IMR-90 (cell line): ENCODE measurements around the gene APLN. TPM values are rescaled to one million over a fixed set of nuclear protein-coding genes. Genes with fewer than 3 reads are reported as not detected.

Source experiments
- ATAC-seq: fragments of 200-7000 bp; cut with Tn5 transposase; 2 replicates; pipeline ENCODE4 v1.9.1; 2020; ENCODE audit warnings: low read depth, mild to moderate bottlenecking, moderate library complexity
- BruUV-seq: library from RNA; stranded (reverse); fragments of 400-500 nt; replicated peaks from 2 replicates; lab custom pipeline; 2021; lab: Mats Ljungman, UMichigan
- CTCF ChIA-PET: fragments of 300-600 bp; formaldehyde crosslinking; extraction: SDS; loops from one replicate; lab custom pipeline; 2021; ENCODE audit warnings: antibody characterized with exemption; lab: Yijun Ruan, JAX
- POLR2A ChIA-PET: fragments of 300-600 bp; sonication (Branson Sonifier 250); formaldehyde crosslinking; loops from one replicate; lab custom pipeline; 2022; ENCODE audit warnings: antibody characterized with exemption; ENCODE audit not compliant: unreplicated experiment; lab: Charles Lee
- DNase-seq: peaks from one replicate; pipeline ENCODE4 v3.0.0; 2013
- H2AFZ ChIP-seq: replicated peaks from 2 replicates; pipeline ENCODE3; 2013; ENCODE audit warnings: low read length, mild to moderate bottlenecking; ENCODE audit not compliant: poor library complexity
- H2AK5ac ChIP-seq: 2 replicates; pipeline ENCODE4 v1.6.1; 2013; ENCODE audit warnings: low read depth, low read length, inconsistent platforms
- H2AK9ac ChIP-seq: replicated peaks from 2 replicates; pipeline ENCODE3; 2013; ENCODE audit warnings: mild to moderate bottlenecking, low read depth, low read length, moderate library complexity; ENCODE audit not compliant: poor library complexity
- H2BK120ac ChIP-seq: 2 replicates; pipeline ENCODE4 v1.6.1; 2013; ENCODE audit warnings: low read depth, low read length, inconsistent platforms
- H2BK15ac ChIP-seq: 3 replicates; pipeline ENCODE4 v1.6.1; 2013; ENCODE audit warnings: low read depth, low read length, inconsistent platforms
- H2BK20ac ChIP-seq: 2 replicates; pipeline ENCODE4 v1.6.1; 2013; ENCODE audit warnings: low read depth, mild to moderate bottlenecking, inconsistent platforms, low read length, moderate library complexity
- H2BK5ac ChIP-seq: 2 replicates; pipeline ENCODE4 v1.6.1; 2013; ENCODE audit warnings: mild to moderate bottlenecking, low read depth, low read length, inconsistent platforms; ENCODE audit not compliant: poor library complexity, severe bottlenecking
- H3K14ac ChIP-seq: replicated peaks from 2 replicates; pipeline ENCODE4 v1.6.1; 2013; ENCODE audit warnings: low read depth, low read length, inconsistent platforms
- H3K18ac ChIP-seq: 2 replicates; pipeline ENCODE4 v1.6.1; 2013; ENCODE audit warnings: low read depth, low read length, control low read depth
- H3K23ac ChIP-seq: 2 replicates; pipeline ENCODE4 v1.6.1; 2013; ENCODE audit warnings: low read depth, low read length, inconsistent platforms
- H3K27ac ChIP-seq: 2 replicates; pipeline ENCODE4 v1.5.1; 2013; ENCODE audit warnings: mild to moderate bottlenecking, control low read depth, low read length; ENCODE audit not compliant: insufficient read depth
- H3K27me3 ChIP-seq: 2 replicates; pipeline ENCODE4 v1.6.1; 2013; ENCODE audit warnings: low read length; ENCODE audit not compliant: control insufficient read depth, insufficient read depth
- H3K36me3 ChIP-seq: 2 replicates; pipeline ENCODE4 v1.6.1; 2013; ENCODE audit warnings: low read length, mixed read lengths; ENCODE audit not compliant: control insufficient read depth, insufficient read depth
- H3K4ac ChIP-seq: 2 replicates; pipeline ENCODE4 v1.6.1; 2013; ENCODE audit warnings: low read depth, low read length, inconsistent platforms
- H3K4me1 ChIP-seq: 2 replicates; pipeline ENCODE4 v1.6.1; 2013; ENCODE audit warnings: low read length, mixed read lengths; ENCODE audit not compliant: control insufficient read depth, insufficient read depth
- H3K4me2 ChIP-seq: 2 replicates; pipeline ENCODE4 v1.6.1; 2013; ENCODE audit warnings: low read depth, mild to moderate bottlenecking, control low read depth, low read length, moderate library complexity
- H3K4me3 ChIP-seq: 2 replicates; pipeline ENCODE4 v1.5.1; 2013; ENCODE audit warnings: low read depth, mild to moderate bottlenecking, control low read depth, low read length, moderate library complexity; ENCODE audit not compliant: insufficient read depth
- H3K56ac ChIP-seq: 2 replicates; pipeline ENCODE4 v1.6.1; 2013; ENCODE audit warnings: low read length, inconsistent platforms; ENCODE audit not compliant: insufficient read depth; ENCODE audit errors: extremely low read depth
- H3K79me1 ChIP-seq, 2 experiments: 2 replicates each; pipeline ENCODE4 v1.6.1; 2013; ENCODE audit warnings: low read length in 2 of 2, inconsistent platforms in 1 of 2, low read depth in 1 of 2
- H3K9ac ChIP-seq: 2 replicates; pipeline ENCODE4 v1.6.1; 2013; ENCODE audit warnings: low read depth, low read length, control low read depth
- H3K9me1 ChIP-seq: 2 replicates; pipeline ENCODE4 v1.6.1; 2013; ENCODE audit warnings: low read length, inconsistent platforms; ENCODE audit not compliant: insufficient read depth
- H3K9me3 ChIP-seq: 2 replicates; pipeline ENCODE4 v1.6.1; 2013; ENCODE audit warnings: low read length; ENCODE audit not compliant: control insufficient read depth, insufficient read depth
- H4K20me1 ChIP-seq: 2 replicates; pipeline ENCODE4 v1.6.1; 2013; ENCODE audit warnings: low read length, inconsistent platforms; ENCODE audit not compliant: insufficient read depth
- H4K5ac ChIP-seq: 2 replicates; pipeline ENCODE4 v1.6.1; 2013; ENCODE audit warnings: mild to moderate bottlenecking, low read depth, low read length, control low read depth
- H4K8ac ChIP-seq, 2 experiments: 2 replicates each; pipeline ENCODE4 v1.6.1; 2013; ENCODE audit warnings: low read depth in 2 of 2, low read length in 2 of 2, control low read depth in 1 of 2, inconsistent platforms in 1 of 2
- H4K91ac ChIP-seq: 2 replicates; pipeline ENCODE4 v1.6.1; 2013; ENCODE audit warnings: low read depth, low read length, inconsistent platforms; ENCODE audit not compliant: insufficient read depth
- BHLHE40 ChIP-seq: fragments of 150-350 bp; IDR thresholded peaks from 2 replicates; pipeline ENCODE4 v1.6.1; 2016; ENCODE audit warnings: mild to moderate bottlenecking, low read depth, low read length
- CHD1 ChIP-seq: IDR thresholded peaks from 2 replicates; pipeline ENCODE4 v1.6.1; 2012; ENCODE audit warnings: low read depth, low read length, improper control_type of control experiment
- FOS ChIP-seq: fragments of 150-350 bp; IDR thresholded peaks from 2 replicates; pipeline ENCODE4 v1.6.1; 2016; ENCODE audit warnings: low read depth, low read length
- MAZ ChIP-seq: IDR thresholded peaks from 2 replicates; pipeline ENCODE4 v1.6.1; 2012; ENCODE audit warnings: low read depth, mild to moderate bottlenecking, low read length, improper control_type of control experiment, moderate library complexity, borderline replicate concordance
- MXI1 ChIP-seq: IDR thresholded peaks from 2 replicates; pipeline ENCODE4 v1.6.1; 2012; ENCODE audit warnings: low read depth, mild to moderate bottlenecking, low read length, moderate library complexity, borderline replicate concordance
- NFE2L2 ChIP-seq: fragments of 150-350 bp; IDR thresholded peaks from 2 replicates; pipeline ENCODE4 v1.6.1; 2016; ENCODE audit warnings: low read depth, mild to moderate bottlenecking, low read length
- POLR2A ChIP-seq: IDR thresholded peaks from 2 replicates; pipeline ENCODE4 v1.6.1; 2012; ENCODE audit warnings: mild to moderate bottlenecking, low read depth, low read length
- RCOR1 ChIP-seq: IDR thresholded peaks from 2 replicates; pipeline ENCODE4 v1.6.1; 2012; ENCODE audit warnings: mild to moderate bottlenecking, low read length, improper control_type of control experiment; ENCODE audit not compliant: insufficient replicate concordance
- RFX5 ChIP-seq: IDR thresholded peaks from 2 replicates; pipeline ENCODE4 v1.8.0; 2012; ENCODE audit warnings: low read depth, mild to moderate bottlenecking, low read length, moderate library complexity
- whole genome bisulfite sequencing, 2 experiments: methylation state at CpG; one replicate each; pipeline versions ENCODE4 v1.1.5 to v1.1.7; 2013; ENCODE audit warnings: missing lambda C conversion rate in 2 of 2; ENCODE audit not compliant: insufficient read length in 1 of 2; ENCODE audit errors: extremely low coverage in 2 of 2; 5-methylcytosine and 5-hydroxymethylcytosine counted together
- dilution Hi-C: fragments of 300-500 bp; cut with HindIII; formaldehyde crosslinking; loops from one replicate; pipeline ENCODE4 v1.14.3; 2018; ENCODE audit warnings: low sequenced_read_pairs; ENCODE audit not compliant: unreplicated experiment
- in situ Hi-C: fragments of 300-500 bp; cut with MboI; formaldehyde crosslinking; loops from 3 replicates; pipeline ENCODE4 v1.14.3; 2019; ENCODE audit warnings: low sequenced_read_pairs, inconsistent platforms, mixed read lengths
- intact Hi-C: fragments of 100-400 bp; cut with micrococcal nuclease; formaldehyde crosslinking; loops from 2 replicates; pipeline ENCODE4 v1.10.0; 2022
- polyA plus RNA-seq, 3 experiments: library from polyadenylated mRNA; depleted of rRNA; stranded (reverse); fragments of >200 nt; gene quantifications; 2 replicates each; pipeline ENCODE4 v1.2.3, GENCODE V29; 2012; ENCODE audit warnings: low replicate concordance in 1 of 3
- total RNA-seq: library from RNA; depleted of rRNA; stranded (reverse); fragments of >200 nt; gene quantifications from 2 replicates; pipeline ENCODE4 v1.2.3, GENCODE V29; 2012

APLN gene
- total and polyA plus RNA-seq, 2 of the 4 experiments (the other 2 are of a cell fraction) = 0.18 to 0.72 TPM

DNA sequence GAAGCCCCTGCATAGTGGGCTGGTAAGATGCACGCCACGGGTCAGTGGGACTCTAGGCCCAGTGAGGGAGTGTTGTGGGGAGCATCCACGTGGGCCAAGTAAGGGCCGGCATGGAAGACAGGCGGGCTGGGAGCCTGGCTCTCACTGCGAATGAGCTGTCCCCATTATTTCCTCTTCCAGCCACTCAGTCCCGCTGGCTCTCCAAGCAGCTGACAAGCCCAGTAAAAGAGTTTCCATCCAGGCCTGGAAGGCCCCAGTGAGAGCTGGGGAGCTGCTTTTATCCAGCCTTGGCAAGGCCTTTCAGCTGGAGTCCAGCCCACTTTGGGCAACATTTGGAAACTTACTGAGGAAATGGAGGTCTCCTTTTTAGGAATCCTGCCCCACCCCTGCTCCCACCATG lies 24.9 kb downstream of the APLN start:
- no peaks in the 10 kb centered on the region for H3K4me1 ChIP-seq
- H3K18ac ChIP-seq = no peak overlapping the region
- H2BK15ac ChIP-seq = no peak overlapping the region
- H3K56ac ChIP-seq = no peak overlapping the region
- no peak overlapping the region for H2AK9ac ChIP-seq
- CTCF ChIA-PET = no interaction called here
- no peak overlapping the region for H3K9ac ChIP-seq
- H3K79me1 ChIP-seq = no peaks in the 10 kb centered on the region
- no peak overlapping the region for H2BK120ac ChIP-seq
- H3K4me3 ChIP-seq = no peak overlapping the region
- no peak overlapping the region for H4K91ac ChIP-seq
- POLR2A ChIA-PET = no interaction called here
- H4K5ac ChIP-seq = no peak overlapping the region
- no peak overlapping the region for H2AFZ ChIP-seq
- TF ChIP-seq CHD1 (no peak), MXI1 (no peak), BHLHE40 (no peak), NFE2L2 (no peak), FOS (no peak), RCOR1 (no peak), RFX5 (no peak), MAZ (no peak), POLR2A (no peak)
- H3K23ac ChIP-seq = no peak overlapping the region
- DNase-seq = no peak
- dilution Hi-C loops = no loop called here
- no peak for ATAC-seq
- H2AK5ac ChIP-seq = no peak overlapping the region
- no peaks in the 10 kb centered on the region; the same call in 1 of the 2 replicates for H3K9me3 ChIP-seq
- no peak overlapping the region for H2BK5ac ChIP-seq
- intact Hi-C loops = loop anchor here (10.0 kb wide), 1 partner anchor 195 kb away; no protein-coding TSS in a partner anchor
- H3K9me1 ChIP-seq = no peaks in the 10 kb centered on the region
- no peaks in the 10 kb centered on the region for H4K20me1 ChIP-seq
- no peak overlapping the region for H3K4ac ChIP-seq
- in situ Hi-C loops = no loop called here
- H4K8ac ChIP-seq = no peak overlapping the region
- WGBS, 2 experiments = 27% methylated on average over 2 of the region's 7 CpGs; no CpG with 5 or more reads in 1 of the 2 experiments
- H3K4me2 ChIP-seq = no peak overlapping the region
- H3K27ac ChIP-seq = no peak overlapping the region
- H3K27me3 ChIP-seq = peaks cover 5% of the 10 kb centered on the region; the same call in 1 of the 2 replicates
- BruUV-seq = no TSS peak
- H3K36me3 ChIP-seq = no peaks in the 10 kb centered on the region
- H2BK20ac ChIP-seq = no peak overlapping the region
- no peak overlapping the region for H3K14ac ChIP-seq
